Fibroblast of skin of right biceps (primary cell): ENCODE measurements around the gene ATXN1.
"Not testable (repeated sequence)": the region's sequence is repeated elsewhere in the genome, so short reads cannot be mapped to it uniquely, and the experiment has no call there.

Source experiments
- DNase-seq: peaks from one replicate; pipeline ENCODE4 v3.0.0-alpha.2; 2013

Gene ATXN1

GRCh38 chr6:16760516-16761470 lies at the start of gene ATXN1:
Gene ATXN1, minus strand, starts transcription at chr6:16761460.
- DNase-seq, result peak; percentile 39

GRCh38 chr6:16810411-16810810 lies 49.2 kb upstream of the ATXN1 start:
- DNase-seq, result no peak

- no peak for DNase-seq
These were observed 48.6 kb upstream of the ATXN1 start for GRCh38 chr6:16809753-16810358.

- no peak for DNase-seq
These were observed 46.7 kb upstream of the ATXN1 start for GRCh38 chr6:16807956-16808355.

GRCh38 chr6:16806363-16806762 lies 45.1 kb upstream of the ATXN1 start:
- DNase-seq, result no peak

GRCh38 chr6:16805243-16805950 lies 44.1 kb upstream of the ATXN1 start:
- DNase-seq, result peak; percentile 33

GRCh38 chr6:16804546-16805242 lies 43.4 kb upstream of the ATXN1 start:
- no peak for DNase-seq

- peak; percentile 87 for DNase-seq
These were observed 42.3 kb upstream of the ATXN1 start for GRCh38 chr6:16803294-16804200.

GRCh38 chr6:16802071-16802470 lies 40.8 kb upstream of the ATXN1 start:
- DNase-seq, result peak; percentile 91

- DNase-seq, result peak; percentile 66
These were observed 39.7 kb upstream of the ATXN1 start for GRCh38 chr6:16800942-16801341.

DNA sequence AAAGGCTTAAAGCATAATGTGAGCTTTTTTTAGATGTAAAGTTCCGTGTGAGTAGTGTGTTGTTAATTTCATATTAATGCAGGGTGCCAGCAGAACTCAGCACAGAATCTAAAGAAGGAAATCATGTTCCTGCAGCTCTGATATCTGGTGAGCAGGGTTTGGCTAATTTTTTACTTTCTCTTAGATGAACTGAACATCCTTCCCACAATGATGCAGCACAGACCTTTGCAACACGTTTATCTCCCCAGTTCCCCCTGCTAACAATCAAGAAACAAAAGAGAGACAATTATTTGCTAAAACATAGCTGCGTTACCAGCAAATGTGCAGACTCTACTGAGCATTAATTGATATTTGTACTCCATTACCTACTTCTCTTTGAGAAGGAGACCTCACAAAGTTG lies 39.1 kb upstream of the ATXN1 start:
- DNase-seq, result no peak

DNA sequence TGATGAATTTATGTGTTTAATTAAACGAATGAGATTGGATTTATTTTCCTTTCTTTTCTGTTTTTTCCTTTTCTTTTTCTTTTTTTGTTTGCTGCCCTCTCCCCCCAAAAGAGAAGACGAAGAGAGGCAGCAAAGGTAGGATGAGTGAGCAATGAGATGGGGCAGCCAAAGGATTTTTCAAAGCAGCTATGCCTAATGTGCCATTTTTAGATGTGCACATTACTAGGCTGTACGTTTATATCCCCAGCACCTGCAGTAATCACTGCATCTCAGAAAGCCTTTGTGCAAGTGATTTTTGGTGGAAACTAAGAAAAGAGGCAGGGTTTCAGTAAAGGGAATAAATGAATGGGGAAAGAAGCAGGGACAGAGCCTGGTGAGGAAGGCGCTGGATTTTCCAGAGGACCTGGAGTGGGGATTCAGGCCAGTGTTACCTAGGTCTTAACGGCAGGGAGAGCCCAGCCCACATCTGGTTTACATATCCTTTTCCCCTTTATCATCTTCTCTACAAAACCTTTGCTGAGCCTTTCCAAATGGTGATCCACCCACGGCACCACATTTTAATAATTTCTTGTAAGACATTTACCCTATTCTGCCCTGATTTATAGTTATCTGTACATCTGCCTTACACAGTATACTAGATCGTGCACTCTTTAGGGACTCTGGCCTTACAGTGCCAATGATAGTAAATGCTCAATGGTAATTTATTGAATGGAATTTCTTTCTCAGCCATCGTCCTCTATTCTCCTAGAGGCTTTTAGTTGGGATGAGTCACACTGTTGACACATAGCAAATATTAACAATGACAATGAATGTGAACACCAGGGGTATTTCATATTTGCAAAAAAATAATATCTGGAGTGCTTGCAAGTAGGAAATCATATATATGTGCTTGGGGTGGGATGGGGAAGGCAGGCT lies 38.3 kb upstream of the ATXN1 start:
- peak; percentile 63 for DNase-seq

DNA sequence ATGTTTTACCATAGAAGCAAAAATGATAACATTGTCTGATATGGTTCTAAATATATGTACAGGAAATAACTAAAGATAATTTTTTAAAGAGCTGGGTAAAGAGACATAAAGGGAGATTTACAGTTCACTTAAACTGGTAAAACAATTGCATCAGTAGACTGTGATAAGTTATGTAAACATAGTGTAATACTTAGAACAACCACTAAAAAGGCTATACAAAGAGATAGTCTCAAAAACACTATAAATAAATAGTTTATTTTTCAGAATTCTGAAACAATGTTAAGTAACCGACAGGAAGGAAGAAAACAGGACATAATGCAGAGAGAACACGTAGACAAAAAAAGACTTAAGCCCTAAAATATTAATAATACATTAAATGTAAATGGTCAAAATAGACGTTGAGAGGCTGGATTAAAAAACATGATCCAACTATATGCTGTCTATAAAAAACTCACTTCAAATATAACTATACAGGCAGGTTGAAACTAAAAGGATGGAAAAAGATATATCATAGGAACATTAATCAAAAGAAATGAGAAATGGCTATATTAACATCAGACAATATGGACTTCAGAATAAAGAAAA lies 32.7 kb upstream of the ATXN1 start:
- no peak for DNase-seq

- no peak for DNase-seq
These were observed 28.2 kb upstream of the ATXN1 start for GRCh38 chr6:16789329-16790038.

DNA sequence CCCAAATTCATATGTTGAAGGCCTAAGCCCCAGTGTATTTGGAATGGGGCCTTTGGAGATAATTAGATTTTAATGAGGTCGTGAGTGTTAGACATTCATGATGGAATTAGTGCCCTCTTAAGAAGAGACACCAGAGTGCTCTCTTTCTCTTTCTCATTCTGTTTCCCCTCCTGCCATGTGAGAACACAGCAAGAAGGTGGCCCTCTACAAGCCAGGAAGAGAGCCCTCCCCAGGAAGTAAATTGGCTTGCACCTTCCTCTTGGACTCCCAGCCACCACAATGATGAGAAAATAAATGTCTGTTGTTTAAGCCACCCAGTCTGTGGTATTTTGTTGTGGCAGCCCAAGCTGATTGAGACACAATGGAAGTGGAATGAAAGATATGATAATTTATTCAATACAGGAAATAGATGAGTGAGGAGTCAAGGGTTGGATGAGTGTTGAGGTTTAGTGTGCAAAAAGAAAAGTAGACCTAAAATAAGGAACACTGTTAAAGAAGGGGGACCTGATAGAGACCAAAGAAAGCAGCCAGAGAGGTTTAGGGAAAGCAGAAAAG lies 25.9 kb upstream of the ATXN1 start:
- peak; percentile 62 for DNase-seq

GRCh38 chr6:16785496-16785895 lies 24.2 kb upstream of the ATXN1 start:
- DNase-seq, result no peak

- not testable (repeated sequence) for DNase-seq
These were observed 23.7 kb upstream of the ATXN1 start for GRCh38 chr6:16784957-16785356.

DNA sequence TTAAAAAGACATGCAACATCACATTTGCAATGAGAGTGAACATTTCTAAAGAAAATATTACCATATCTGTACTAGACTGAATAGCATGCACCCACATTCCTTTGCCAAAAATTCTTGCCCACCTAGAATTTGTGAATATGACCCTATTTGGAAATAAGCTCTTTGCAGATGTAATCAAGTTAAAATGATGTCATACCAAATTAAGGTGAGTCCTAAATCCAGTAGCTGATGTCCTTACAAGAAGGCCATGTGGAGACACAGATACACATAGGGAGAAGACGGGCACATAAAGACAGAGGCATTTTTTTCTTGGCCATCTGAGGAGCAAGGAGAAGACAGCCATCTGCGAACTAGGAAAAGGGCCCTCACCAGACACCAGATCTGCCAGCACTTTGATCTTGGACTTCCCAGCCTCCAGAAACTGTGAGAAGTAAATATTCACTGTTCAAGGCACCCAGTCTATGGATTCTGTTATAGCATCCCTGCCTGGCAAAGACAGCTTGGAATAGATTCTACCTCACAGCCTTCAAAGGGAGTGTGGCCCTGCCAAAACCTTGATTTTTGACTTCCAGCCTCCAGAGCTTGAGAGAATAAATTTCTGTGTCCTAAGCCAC lies 22.8 kb upstream of the ATXN1 start:
- no peak for DNase-seq

DNA sequence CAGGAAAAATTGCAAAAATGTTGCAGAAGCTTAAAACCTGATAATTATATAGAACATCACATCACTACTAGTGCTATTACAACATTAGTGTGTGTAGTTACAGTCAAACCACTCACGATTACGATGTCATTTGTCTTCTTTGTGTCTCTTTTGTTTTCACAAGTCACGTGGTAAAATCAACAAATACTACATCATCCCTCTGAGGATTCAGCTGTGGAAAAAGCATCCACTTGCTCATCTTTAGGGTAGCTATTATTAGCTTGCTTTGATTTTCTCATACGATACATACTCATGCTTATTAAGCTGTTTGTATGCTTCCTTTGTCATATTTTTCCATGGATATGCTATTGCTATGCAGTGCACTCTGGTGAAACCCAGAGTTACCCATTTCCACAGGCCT lies 22.2 kb upstream of the ATXN1 start:
- peak; percentile 47 for DNase-seq
